Spleen (tissue), 7 donors: Measurements from ENCODE around the gene INSR.

ENCODE experiments used
- CTCF ChIP-seq, 11 experiments: fragments of 200-600 bp in 7 of 11; fragments of 450-650 bp in 4 of 11; sonication (generic) in 4 of 11; IDR thresholded peaks in 8 of 11; conservative IDR thresholded peaks in 3 of 11; 1 replicate in 7 of 11; 2 replicates in 4 of 11; pipeline versions ENCODE4 v1.4.0 to v1.8.0; 2016 to 2021; ENCODE audit warnings: antibody characterized with exemption in 11 of 11, inconsistent platforms in 4 of 11, mild to moderate bottlenecking in 1 of 11
- POLR2A ChIP-seq, 3 donors: fragments of 450-650 bp; IDR thresholded peaks; one replicate each; pipeline ENCODE4 v1.5.1; 2017; ENCODE audit warnings: antibody characterized with exemption in 3 of 3, mild to moderate bottlenecking in 1 of 3
- donor health status: DM: no; HTN: no; CAD: no; lungs with moderate emphysema.
- donor health status: DM: no; HTN: no; CAD: no.
- donor health status: DM: no; HTN: no; CAD: no.

- no peak for TF ChIP-seq CTCF (IDR thresholded peaks at IDR 0.05 in 8 of 11, conservative IDR thresholded peaks at IDR 0.05 in 3 of 11)
- no peak for TF ChIP-seq POLR2A (IDR thresholded peaks at IDR 0.05)
Measured at GRCh38 chr19:7327802-7328201, 33.6 kb upstream of the INSR start.
